IPS-11a (cell line): ENCODE results near the gene ABCB11.

Experiments
- H3K4me3 ChIP-seq: one replicate; pipeline ENCODE4 v1.5.1; 2013; ENCODE audit warnings: low read depth, low read length, control low read depth

Gene ABCB11

GRCh38 chr2:168981651-168982050, 49.5 kb downstream of the ABCB11 start:
- H3K4me3 ChIP-seq = no peak overlapping the region

GRCh38 chr2:168978461-168978861, 52.7 kb downstream of the ABCB11 start:
- H3K4me3 ChIP-seq = no peak overlapping the region

- no peak overlapping the region for H3K4me3 ChIP-seq
These were observed 53.5 kb downstream of the ABCB11 start for GRCh38 chr2:168977608-168978007.

GRCh38 chr2:168976034-168976654, 55.0 kb downstream of the ABCB11 start:
- H3K4me3 ChIP-seq = no peak overlapping the region

GRCh38 chr2:168974428-168974827, 56.7 kb downstream of the ABCB11 start:
- no peak overlapping the region for H3K4me3 ChIP-seq

GRCh38 chr2:168971261-168971660, 59.9 kb downstream of the ABCB11 start:
- H3K4me3 ChIP-seq = no peak overlapping the region

GRCh38 chr2:168970711-168971233, 60.4 kb downstream of the ABCB11 start:
- no peak overlapping the region for H3K4me3 ChIP-seq

- no peak overlapping the region for H3K4me3 ChIP-seq
These were observed 61.3 kb downstream of the ABCB11 start for GRCh38 chr2:168969865-168970264.

GRCh38 chr2:168968342-168968741, 62.8 kb downstream of the ABCB11 start:
- H3K4me3 ChIP-seq = no peak overlapping the region

GRCh38 chr2:168964251-168964807, 66.8 kb downstream of the ABCB11 start:
- no peak overlapping the region for H3K4me3 ChIP-seq

GRCh38 chr2:168962636-168963035, 68.5 kb downstream of the ABCB11 start:
- no peak overlapping the region for H3K4me3 ChIP-seq

GRCh38 chr2:168961450-168962229, 69.5 kb downstream of the ABCB11 start:
- no peak overlapping the region for H3K4me3 ChIP-seq

- H3K4me3 ChIP-seq = no peak overlapping the region
These were observed 74.7 kb downstream of the ABCB11 start for GRCh38 chr2:168956392-168956791.

GRCh38 chr2:168955321-168955720, 75.8 kb downstream of the ABCB11 start:
- no peak overlapping the region for H3K4me3 ChIP-seq

- H3K4me3 ChIP-seq = no peak overlapping the region
These were observed 76.9 kb downstream of the ABCB11 start for GRCh38 chr2:168954256-168954655.

GRCh38 chr2:168952424-168952823, 78.7 kb downstream of the ABCB11 start:
- no peak overlapping the region for H3K4me3 ChIP-seq

GRCh38 chr2:168951871-168952270, 79.3 kb downstream of the ABCB11 start:
- no peak overlapping the region for H3K4me3 ChIP-seq

GRCh38 chr2:168949324-168949723, 81.8 kb downstream of the ABCB11 start:
- H3K4me3 ChIP-seq = no peak overlapping the region

GRCh38 chr2:168948621-168949212, 82.4 kb downstream of the ABCB11 start:
- no peak overlapping the region for H3K4me3 ChIP-seq

- H3K4me3 ChIP-seq = no peak overlapping the region
These were observed 85.6 kb downstream of the ABCB11 start for GRCh38 chr2:168945508-168945907.

GRCh38 chr2:168944065-168944464, 87.1 kb downstream of the ABCB11 start:
- no peak overlapping the region for H3K4me3 ChIP-seq

GRCh38 chr2:168941297-168941696, 89.8 kb downstream of the ABCB11 start:
- no peak overlapping the region for H3K4me3 ChIP-seq
